ENCODE results near the gene AP1G2. TPM values are rescaled to one million over a fixed set of nuclear protein-coding genes. Genes with fewer than 3 reads are reported as not detected.

The AP1G2 gene
- total RNA-seq, 3 donors from 2014 or later: 30.9 to 172 (median 149) TPM

GRCh38 chr14:23578560-23579310 is 11.1 kb upstream of the AP1G2 start, which contains the start of gene JPH4:
TSS of gene JPH4 (minus strand) at chr14:23578790. CDS start at chr14:23577453, 1,337 bp downstream.
- peak within 1 kb of the TSS in 2 of 3 donors; percentile 46 to 66 for H3K4me3 ChIP-seq
- H3K9me3 ChIP-seq: no peaks in the 10 kb centered on the region
- intact Hi-C loops (cut with DNase I; ENCODE audit: low total_unique reads): no loop called here
- peaks cover 12 to 26% of the 10 kb centered on the region in 2 donors for H3K27me3 ChIP-seq
- TF ChIP-seq POLR2AphosphoS5 (IDR thresholded peaks at IDR 0.05): no peak
- H3K36me3 ChIP-seq: no peaks in the 10 kb centered on the region
- DNase-seq (ENCODE audit: low spot score in 2 of 2): no peak
- H3K4me1 ChIP-seq: peaks cover 0 to 4% of the 10 kb centered on the region in 2 donors
- no peak within 1 kb of the TSS for H3K27ac ChIP-seq

GRCh38 chr14:23577710-23578392 is 10.3 kb upstream of the AP1G2 start:
- H3K9me3 ChIP-seq: no peaks in the 10 kb centered on the region
- peak overlapping the region in 2 of 3 donors; percentile 46 to 66 for H3K4me3 ChIP-seq
- TF ChIP-seq, protein P1, sequence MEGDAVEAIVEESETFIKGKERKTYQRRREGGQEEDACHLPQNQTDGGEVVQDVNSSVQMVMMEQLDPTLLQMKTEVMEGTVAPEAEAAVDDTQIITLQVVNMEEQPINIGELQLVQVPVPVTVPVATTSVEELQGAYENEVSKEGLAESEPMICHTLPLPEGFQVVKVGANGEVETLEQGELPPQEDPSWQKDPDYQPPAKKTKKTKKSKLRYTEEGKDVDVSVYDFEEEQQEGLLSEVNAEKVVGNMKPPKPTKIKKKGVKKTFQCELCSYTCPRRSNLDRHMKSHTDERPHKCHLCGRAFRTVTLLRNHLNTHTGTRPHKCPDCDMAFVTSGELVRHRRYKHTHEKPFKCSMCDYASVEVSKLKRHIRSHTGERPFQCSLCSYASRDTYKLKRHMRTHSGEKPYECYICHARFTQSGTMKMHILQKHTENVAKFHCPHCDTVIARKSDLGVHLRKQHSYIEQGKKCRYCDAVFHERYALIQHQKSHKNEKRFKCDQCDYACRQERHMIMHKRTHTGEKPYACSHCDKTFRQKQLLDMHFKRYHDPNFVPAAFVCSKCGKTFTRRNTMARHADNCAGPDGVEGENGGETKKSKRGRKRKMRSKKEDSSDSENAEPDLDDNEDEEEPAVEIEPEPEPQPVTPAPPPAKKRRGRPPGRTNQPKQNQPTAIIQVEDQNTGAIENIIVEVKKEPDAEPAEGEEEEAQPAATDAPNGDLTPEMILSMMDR (IDR thresholded peaks at IDR 0.05): no peak
- TF ChIP-seq POLR2AphosphoS5 (IDR thresholded peaks at IDR 0.05): no peak
- no peak for TF ChIP-seq POLR2A (IDR thresholded peaks at IDR 0.05)
- DNase-seq (ENCODE audit: low spot score in 2 of 2): no peak
- H3K27ac ChIP-seq: no peak overlapping the region
- H3K36me3 ChIP-seq: no peaks in the 10 kb centered on the region
- intact Hi-C loops (cut with DNase I; ENCODE audit: low total_unique reads): no loop called here
- peaks cover 12 to 26% of the 10 kb centered on the region in 2 donors for H3K27me3 ChIP-seq
- H3K4me1 ChIP-seq: peaks cover 0 to 4% of the 10 kb centered on the region in 2 donors

- Histone ChIP-seq H3K27me3 (peaks cover 12 to 26% of the 10 kb centered on the region in 2 donors), H3K27ac (no peak overlapping the region), H3K9me3 (no peaks in the 10 kb centered on the region), H3K4me1 (peaks cover 0 to 4% of the 10 kb centered on the region in 2 donors), H3K36me3 (no peaks in the 10 kb centered on the region), H3K4me3 (peak overlapping the region; percentile 7 to 66 (median 46))
- TF ChIP-seq POLR2A (IDR thresholded peaks at IDR 0.05): no peak
- TF ChIP-seq POLR2AphosphoS5 (IDR thresholded peaks at IDR 0.05): no peak
- TF ChIP-seq, protein P1 (IDR thresholded peaks at IDR 0.05): no peak
- DNase-seq (ENCODE audit: low spot score in 2 of 2): no peak
- intact Hi-C loops (cut with DNase I; ENCODE audit: low total_unique reads): no loop called here
Observed at GRCh38 chr14:23577004-23577681, 9.6 kb upstream of the AP1G2 start.

GRCh38 chr14:23573384-23574015 is 5.9 kb upstream of the AP1G2 start:
- DNase-seq (ENCODE audit: low spot score in 2 of 2): peak in 1 of 2 donors; percentile 34
- Histone ChIP-seq H3K27me3 (peaks cover 12 to 26% of the 10 kb centered on the region in 2 donors), H3K4me3 (no peak overlapping the region), H3K27ac (no peak overlapping the region), H3K36me3 (no peaks in the 10 kb centered on the region), H3K4me1 (peaks cover 4 to 6% of the 10 kb centered on the region in 2 donors), H3K9me3 (no peaks in the 10 kb centered on the region)
- TF ChIP-seq POLR2AphosphoS5 (IDR thresholded peaks at IDR 0.05) (no peak), POLR2A (IDR thresholded peaks at IDR 0.05) (no peak)
- TF ChIP-seq, protein P1 (IDR thresholded peaks at IDR 0.05): no peak
- intact Hi-C loops (cut with DNase I; ENCODE audit: low total_unique reads): no loop called here

- Histone ChIP-seq H3K9me3 (no peaks in the 10 kb centered on the region), H3K4me1 (peaks cover 4 to 13% of the 10 kb centered on the region in 2 donors), H3K4me3 (no peak overlapping the region), H3K27me3 (peaks cover 12 to 26% of the 10 kb centered on the region in 2 donors), H3K36me3 (no peaks in the 10 kb centered on the region), H3K27ac (no peak overlapping the region)
- intact Hi-C loops (cut with DNase I; ENCODE audit: low total_unique reads): no loop called here
- TF ChIP-seq POLR2A (IDR thresholded peaks at IDR 0.05): no peak
- TF ChIP-seq, protein P1 (IDR thresholded peaks at IDR 0.05): no peak
- no peak for TF ChIP-seq POLR2AphosphoS5 (IDR thresholded peaks at IDR 0.05)
- no peak for DNase-seq (ENCODE audit: low spot score in 2 of 2)
Observed at GRCh38 chr14:23572836-23573235, 5.2 kb upstream of the AP1G2 start.
